Activated gamma-delta T cell treated with Interleukin-2 at 50 U/mL for 16 hours (primary cell): ENCODE measurements around the gene CD9.

Source experiments
- DNase-seq: peaks from one replicate; pipeline ENCODE4 v3.0.0-alpha.2; 2020

Gene CD9

GRCh38 chr12:6277982-6278438 lies 77.8 kb downstream of the CD9 start:
- no peak for DNase-seq

- DNase-seq: peak; percentile 81
These were observed 78.4 kb downstream of the CD9 start for GRCh38 chr12:6278439-6279255.

GRCh38 chr12:6279256-6279628 lies 79.0 kb downstream of the CD9 start:
- no peak for DNase-seq

- no peak for DNase-seq
These were observed 79.4 kb downstream of the CD9 start for GRCh38 chr12:6279631-6280030.

GRCh38 chr12:6280053-6280469 lies 79.9 kb downstream of the CD9 start:
- DNase-seq: no peak

- DNase-seq: no peak
These were observed 80.5 kb downstream of the CD9 start for GRCh38 chr12:6280672-6281071.

GRCh38 chr12:6281081-6281809 lies 81.0 kb downstream of the CD9 start:
- no peak for DNase-seq

GRCh38 chr12:6282453-6282840 lies 82.2 kb downstream of the CD9 start:
- DNase-seq: no peak

- no peak for DNase-seq
These were observed 84.1 kb downstream of the CD9 start for GRCh38 chr12:6284273-6284672.

GRCh38 chr12:6285063-6285477 lies 84.9 kb downstream of the CD9 start:
- peak; percentile 59 for DNase-seq

GRCh38 chr12:6285532-6286306 lies 85.5 kb downstream of the CD9 start:
- no peak for DNase-seq
